Cardiac atrium fibroblast (primary cell): ENCODE data around the gene SLC15A5. TPM values are rescaled to one million over a fixed set of nuclear protein-coding genes. Genes with fewer than 3 reads are reported as not detected.

Experiments
- total RNA-seq: library from RNA; depleted of rRNA; stranded (reverse); fragments of >200 nt; gene quantifications from 2 replicates; pipeline ENCODE4 v1.2.3, GENCODE V29; 2015

SLC15A5 gene
- total RNA-seq, result 0.18 TPM in 1 of 2 replicates, not detected in the other

GRCh38 chr12:16277585-16277984 is at the start of gene SLC15A5:
SLC15A5 (minus strand) TSS chr12:16277685; CDS start chr12:16277685, 0 bp downstream.

Other genes with a start within 250 kb of the SLC15A5 start
- gene MGST1, start 70.0 kb upstream of the SLC15A5 start, total RNA-seq, result 261 and 327 TPM in 2 replicates